Activated CD8-positive, alpha-beta memory T cell treated with anti-CD3 and anti-CD28 coated beads for 1 hour (primary cell): ENCODE data around the gene CDHR1.
"Not testable (repeated sequence)": the region's sequence is repeated elsewhere in the genome, so short reads cannot be mapped to it uniquely, and the experiment has no call there.

Experiments used
- DNase-seq, 2 donors: peaks; one replicate each; pipeline ENCODE4 v3.0.0-alpha.2; 2020; ENCODE audit warnings: low read depth in 1 of 2; ENCODE audit errors: extremely low read depth in 1 of 2

CDHR1 gene

DNA sequence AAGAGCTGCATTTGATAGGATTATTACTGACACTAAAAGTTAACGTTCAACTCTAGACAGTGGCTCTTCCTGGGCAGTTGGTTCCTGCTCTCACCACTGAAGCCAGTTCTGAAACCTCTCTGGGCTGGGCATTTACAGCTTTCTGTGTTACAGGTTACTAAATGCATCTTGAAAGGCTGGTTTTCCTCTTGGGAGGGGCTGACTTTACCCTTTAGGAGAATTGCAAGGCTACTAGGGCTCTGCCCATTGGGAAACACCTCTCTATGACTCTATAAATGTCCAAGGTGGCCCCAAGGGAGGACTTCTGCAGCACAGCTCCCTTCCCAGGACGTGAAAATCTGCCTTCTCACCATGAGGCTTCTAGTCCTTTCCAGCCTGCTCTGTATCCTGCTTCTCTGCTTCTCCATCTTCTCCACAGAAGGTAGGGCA is 20.8 kb upstream of the CDHR1 start, which contains the start of gene GPR15LG:
TSS of gene GPR15LG (plus strand) at position 301 of the 429 bp plus-strand sequence. CDS start at position 352, 51 bp downstream.
- DNase-seq = no peak

DNA sequence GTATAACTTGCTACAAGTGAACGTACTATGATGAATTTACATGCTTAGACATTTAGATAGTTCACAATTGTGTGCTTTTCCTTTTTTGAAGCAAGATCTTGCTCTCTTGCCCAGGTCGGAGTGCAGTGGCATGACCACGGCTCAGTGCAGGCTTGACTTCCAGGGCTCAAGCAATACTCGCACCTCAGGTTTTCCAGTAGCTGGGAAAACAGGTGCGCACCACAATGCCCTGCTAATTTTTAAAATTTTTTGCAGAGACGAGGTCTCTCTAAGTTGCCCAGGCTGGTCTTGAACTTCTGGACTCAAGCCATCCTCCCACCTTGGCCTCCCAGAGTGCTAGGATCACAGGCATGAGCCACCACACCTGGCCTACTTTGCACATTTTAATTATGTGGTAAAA is 18.9 kb upstream of the CDHR1 start:
- DNase-seq = no peak

DNA sequence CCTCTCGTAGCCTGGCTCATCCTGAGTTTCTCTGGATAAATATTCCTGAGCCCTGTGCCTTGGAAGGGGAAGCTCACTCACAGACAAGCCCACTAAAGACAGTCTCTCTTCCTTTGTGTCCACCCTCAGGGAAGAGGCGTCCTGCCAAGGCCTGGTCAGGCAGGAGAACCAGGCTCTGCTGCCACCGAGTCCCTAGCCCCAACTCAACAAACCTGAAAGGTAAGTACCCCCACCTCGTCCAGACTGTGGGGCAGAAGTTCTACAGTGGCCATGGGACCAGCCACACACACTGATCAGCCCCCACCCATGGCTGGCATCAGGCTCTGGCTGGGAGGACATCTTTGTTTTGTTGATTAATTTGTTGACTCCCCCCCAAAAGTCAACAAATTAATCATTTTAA is 18.0 kb upstream of the CDHR1 start:
- no peak for DNase-seq

DNA sequence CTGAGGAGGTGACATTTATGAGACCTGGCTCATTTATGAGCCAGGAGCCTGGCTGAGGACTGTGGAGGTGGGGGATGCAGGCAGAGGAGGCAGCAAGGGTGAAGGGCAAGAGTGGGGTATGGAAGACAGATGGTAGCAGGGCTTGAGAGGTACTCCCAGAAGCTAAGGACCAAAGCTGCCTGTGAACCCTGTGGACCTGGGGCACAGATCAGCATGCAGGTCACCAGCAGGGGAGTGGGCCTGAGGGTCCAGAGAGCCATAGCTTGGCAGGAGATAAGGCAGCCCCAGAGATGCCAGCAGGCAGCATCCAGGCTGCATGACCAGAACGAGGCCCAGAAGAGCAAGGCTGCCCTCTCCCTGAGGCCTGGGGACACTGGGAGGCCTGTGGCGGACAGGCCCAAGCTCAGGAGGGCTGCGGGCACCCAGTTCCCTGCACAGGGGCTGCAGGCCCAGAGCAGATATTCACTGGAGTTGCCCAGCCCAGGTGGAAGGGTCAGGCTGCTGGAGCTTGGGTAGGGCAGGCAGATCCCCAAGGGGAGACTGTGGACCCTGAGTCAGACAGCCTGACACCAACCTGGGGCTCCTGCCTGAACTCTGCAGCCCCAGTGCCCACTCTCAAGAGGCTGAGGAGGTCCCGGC is 17.4 kb upstream of the CDHR1 start:
- no peak for DNase-seq

DNA sequence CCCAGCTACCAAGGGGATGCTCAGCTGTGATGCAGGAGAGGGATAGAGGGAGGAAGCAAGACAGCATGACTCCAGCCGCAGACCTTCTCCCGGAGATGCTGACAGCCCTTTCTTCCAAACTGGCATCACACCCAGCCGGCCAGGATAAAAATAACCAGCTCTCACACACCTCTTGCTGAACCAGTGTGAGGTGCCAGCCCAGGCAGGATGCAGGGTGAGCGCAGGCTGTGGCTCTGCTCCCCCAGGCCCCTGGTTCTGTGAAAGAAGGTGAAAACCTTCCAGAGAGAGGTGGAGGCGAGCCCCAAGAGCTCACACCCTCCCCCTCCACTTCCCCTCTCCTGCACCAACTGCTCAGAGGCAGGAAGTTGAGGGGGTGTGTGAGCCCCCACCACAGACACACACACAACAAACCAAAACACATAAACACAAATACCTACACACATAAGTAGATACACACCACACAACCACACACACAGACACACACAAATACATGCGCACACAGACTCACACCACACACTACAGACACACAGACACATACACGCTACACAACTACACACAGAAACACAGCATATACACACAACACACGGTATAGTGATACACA is 16.7 kb upstream of the CDHR1 start:
- DNase-seq = peak in 1 of 2 donors; percentile 13

- DNase-seq = no peak
Measured at GRCh38 chr10:84178160-84178609, 16.2 kb upstream of the CDHR1 start.

GRCh38 chr10:84179059-84179710 is 15.2 kb upstream of the CDHR1 start:
- no peak for DNase-seq

DNA sequence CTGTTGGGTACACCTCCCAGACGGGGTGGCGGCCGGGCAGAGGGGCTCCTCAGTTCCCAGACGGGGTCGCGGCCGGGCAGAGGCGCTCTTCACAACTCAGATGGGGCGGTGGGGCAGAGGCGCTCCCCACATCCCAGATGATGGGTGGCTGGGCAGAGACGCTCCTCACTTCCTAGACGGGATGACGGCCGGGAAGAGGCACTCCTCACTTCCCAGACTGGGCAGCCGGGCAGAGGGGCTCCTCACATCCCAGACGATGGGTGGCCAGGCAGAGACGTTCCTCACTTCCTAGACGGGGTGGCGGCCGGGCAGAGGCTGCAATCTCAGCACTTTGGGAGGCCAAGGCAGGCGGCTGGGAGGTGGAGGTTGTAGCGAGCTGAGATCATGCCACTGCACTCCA is 14.0 kb upstream of the CDHR1 start:
- not testable (repeated sequence) for DNase-seq

- no peak for DNase-seq
Measured at GRCh38 chr10:84181631-84182030, 12.7 kb upstream of the CDHR1 start.

DNA sequence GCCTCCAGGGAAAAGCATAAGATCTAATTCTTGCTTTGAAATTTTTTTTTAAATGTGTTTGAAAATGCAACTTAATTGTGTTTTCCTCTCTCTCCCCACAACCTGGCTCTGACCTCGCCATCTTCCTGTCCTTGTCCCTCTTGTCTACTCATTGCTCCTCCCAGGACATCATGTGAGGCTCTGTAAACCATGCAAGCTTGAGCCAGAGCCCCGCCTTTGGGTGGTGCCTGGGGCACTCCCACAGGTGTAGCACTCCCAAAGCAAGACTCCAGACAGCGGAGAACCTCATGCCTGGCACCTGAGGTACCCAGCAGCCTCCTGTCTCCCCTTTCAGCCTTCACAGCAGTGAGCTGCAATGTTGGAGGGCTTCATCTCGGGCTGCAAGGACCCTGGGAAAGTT is 9.8 kb upstream of the CDHR1 start:
- DNase-seq = no peak

- DNase-seq = no peak
Measured at GRCh38 chr10:84185526-84186175, 8.7 kb upstream of the CDHR1 start.

DNA sequence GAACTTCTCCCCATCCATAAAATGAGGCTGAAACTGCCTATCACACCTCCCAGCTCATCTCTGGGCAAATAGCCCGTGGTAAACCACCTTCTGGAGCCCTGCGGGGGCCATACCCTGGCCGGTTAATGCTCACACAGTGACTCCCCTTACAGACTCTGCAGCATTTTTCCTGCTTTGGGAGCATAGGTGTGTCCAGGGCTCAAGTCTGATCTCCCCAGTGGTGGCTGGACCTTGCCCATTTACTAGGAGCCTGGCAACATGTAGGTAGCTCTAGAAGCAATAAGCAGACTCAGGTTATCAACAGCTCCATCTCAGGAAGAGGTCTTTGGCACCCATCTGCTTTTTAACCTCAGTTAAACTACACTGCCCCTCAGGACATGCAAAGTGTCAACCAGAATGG is 5.5 kb upstream of the CDHR1 start:
- DNase-seq = no peak

DNA sequence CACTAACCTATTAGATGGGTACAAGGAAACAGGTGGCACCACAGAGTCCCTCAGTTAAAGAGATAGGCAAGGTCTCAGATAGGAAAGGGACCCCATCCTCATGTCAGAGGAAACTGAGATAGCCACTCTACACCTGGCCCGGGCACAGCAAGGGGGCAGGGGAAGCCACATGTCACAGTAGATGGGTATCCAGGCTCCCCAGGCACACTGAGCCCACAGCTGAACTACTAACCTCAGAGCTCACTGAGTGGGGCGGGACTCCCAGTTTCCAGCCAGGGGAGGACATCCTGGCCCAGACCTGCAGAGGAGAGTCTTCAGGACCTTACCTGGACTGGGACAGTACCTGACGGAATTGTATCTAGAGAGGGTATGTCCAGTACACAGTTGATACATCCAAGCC is 3.7 kb upstream of the CDHR1 start:
- DNase-seq = no peak

- no peak for DNase-seq
Measured at GRCh38 chr10:84191106-84191505, 3.2 kb upstream of the CDHR1 start.

DNA sequence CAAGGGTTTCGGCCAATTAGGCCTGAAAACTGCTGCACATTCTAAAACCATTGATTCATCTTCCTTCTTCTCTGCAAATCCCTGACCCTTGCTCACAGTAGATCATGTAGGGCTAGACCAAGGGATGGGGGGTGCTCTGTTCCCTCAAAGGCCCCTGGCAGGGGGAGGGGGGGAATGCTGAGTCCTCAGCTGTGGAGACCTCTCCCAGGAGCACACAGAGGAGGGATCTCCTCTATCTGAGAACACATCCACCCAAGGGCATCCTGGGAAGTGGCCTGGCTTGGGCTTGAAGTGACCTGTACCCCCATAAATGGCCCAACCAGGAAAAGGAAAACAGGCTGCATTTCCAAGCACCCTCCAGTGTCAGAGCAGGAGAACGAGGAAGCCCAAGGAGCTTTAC is 1.0 kb upstream of the CDHR1 start:
- DNase-seq = no peak

DNA sequence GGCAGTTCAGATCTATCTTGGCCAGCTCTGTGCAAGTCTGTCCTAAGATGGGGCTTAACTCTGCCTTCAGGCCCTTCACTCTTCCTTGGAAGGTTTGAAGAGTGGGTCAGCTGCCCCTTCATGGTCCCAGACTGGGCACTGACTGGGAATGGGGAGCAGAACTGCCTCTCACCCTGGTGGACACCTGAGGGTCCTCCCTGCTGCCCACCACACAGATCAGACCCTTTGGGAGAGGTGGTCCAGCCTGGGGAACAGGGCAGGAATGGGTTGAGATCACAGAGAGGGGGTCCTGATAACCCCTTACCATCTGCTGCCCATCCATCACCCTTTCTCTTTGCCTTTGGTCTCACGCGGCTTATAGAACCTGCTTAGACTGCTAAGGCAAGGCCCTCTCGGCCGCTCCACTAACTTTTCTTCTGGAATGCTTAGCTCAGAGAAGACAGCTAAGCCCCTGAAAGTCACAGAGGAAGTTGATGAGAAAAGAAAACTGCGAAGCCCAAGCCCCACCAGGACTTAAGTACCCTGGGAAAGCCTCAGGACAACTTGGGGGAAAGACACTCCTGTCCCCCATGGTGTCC is 402 bp upstream of the CDHR1 start:
- DNase-seq = no peak

DNA sequence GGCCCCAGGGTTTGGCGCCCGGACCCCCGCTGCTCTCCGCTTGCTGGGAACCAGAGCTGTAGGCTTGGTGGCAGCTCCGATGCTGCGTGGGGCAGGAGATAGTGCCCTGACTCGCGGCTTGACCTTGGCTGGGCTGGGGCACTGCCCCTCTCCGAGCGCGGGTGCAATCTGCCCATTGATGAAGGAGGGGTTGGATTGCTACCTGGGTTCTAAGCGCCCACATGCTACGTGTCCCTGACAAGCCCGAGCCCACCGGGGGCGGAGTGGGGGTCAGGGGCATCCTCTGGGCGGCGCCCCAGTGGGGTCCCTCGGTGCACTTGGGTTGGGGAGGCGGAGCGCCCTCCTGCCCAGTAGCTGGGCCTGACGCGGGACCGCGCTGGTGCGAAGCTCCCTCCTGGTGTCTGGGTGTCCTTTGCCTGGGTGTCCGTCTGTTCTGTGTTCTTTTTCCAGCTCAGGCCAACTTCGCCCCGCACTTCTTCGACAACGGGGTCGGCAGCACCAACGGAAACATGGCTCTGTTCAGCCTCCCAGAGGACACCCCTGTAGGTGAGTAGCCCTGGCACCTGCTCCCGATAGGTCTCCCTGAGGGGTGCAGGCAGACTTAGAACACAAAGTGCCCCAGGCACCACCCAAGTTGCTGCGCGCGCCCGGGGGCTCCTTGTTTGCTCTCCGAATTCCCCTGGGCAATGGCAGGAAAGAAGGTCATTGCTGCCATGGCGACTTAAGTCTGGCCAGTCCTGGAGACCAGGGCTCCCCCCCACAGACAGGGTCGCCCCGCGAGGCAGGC is 900 bp downstream of the CDHR1 start:
- no peak for DNase-seq

GRCh38 chr10:84196083-84196482 is 1.7 kb downstream of the CDHR1 start:
- DNase-seq = no peak

GRCh38 chr10:84196941-84197340 is 2.6 kb downstream of the CDHR1 start:
- DNase-seq = no peak

- no peak for DNase-seq
Measured at GRCh38 chr10:84197643-84198042, 3.3 kb downstream of the CDHR1 start.
